ENCODE results near the gene LRRC34.
A peak's percentile ranks its signal among the peaks of the same experiment; 100 is the strongest.

Gene LRRC34

DNA sequence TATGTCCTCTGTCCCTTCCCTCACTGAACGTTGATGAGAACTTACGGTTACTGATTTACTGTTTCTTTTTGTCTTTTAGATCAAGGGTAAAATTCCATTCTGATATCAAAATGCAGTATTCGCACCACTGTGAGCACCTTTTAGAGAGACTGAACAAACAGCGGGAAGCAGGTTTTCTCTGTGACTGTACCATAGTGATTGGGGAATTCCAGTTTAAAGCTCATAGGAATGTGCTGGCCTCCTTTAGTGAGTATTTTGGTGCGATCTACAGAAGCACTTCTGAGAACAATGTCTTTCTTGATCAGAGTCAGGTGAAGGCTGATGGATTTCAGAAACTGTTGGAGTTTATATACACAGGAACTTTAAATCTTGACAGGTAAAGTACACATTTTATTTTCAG lies 38.5 kb downstream of the LRRC34 start:
- peak overlapping the region; percentile 59 for H3K4me3 ChIP-seq (replicated peaks; ENCODE audit: insufficient read depth, low read length)
- H3K27ac ChIP-seq (replicated peaks): no peak overlapping the region
- DNase-seq (ENCODE audit: low read depth in 1 of 2, low spot score in 1 of 2): no peak
- no peaks in the 10 kb centered on the region for H3K27me3 ChIP-seq (ENCODE audit: insufficient read depth, poor library complexity, severe bottlenecking)
- TF ChIP-seq, protein P1, sequence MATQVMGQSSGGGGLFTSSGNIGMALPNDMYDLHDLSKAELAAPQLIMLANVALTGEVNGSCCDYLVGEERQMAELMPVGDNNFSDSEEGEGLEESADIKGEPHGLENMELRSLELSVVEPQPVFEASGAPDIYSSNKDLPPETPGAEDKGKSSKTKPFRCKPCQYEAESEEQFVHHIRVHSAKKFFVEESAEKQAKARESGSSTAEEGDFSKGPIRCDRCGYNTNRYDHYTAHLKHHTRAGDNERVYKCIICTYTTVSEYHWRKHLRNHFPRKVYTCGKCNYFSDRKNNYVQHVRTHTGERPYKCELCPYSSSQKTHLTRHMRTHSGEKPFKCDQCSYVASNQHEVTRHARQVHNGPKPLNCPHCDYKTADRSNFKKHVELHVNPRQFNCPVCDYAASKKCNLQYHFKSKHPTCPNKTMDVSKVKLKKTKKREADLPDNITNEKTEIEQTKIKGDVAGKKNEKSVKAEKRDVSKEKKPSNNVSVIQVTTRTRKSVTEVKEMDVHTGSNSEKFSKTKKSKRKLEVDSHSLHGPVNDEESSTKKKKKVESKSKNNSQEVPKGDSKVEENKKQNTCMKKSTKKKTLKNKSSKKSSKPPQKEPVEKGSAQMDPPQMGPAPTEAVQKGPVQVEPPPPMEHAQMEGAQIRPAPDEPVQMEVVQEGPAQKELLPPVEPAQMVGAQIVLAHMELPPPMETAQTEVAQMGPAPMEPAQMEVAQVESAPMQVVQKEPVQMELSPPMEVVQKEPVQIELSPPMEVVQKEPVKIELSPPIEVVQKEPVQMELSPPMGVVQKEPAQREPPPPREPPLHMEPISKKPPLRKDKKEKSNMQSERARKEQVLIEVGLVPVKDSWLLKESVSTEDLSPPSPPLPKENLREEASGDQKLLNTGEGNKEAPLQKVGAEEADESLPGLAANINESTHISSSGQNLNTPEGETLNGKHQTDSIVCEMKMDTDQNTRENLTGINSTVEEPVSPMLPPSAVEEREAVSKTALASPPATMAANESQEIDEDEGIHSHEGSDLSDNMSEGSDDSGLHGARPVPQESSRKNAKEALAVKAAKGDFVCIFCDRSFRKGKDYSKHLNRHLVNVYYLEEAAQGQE (IDR thresholded peaks at IDR 0.05; ENCODE audit: insufficient replicate concordance, low read depth): no peak
- TF ChIP-seq POLR2AphosphoS5 (IDR thresholded peaks at IDR 0.05; ENCODE audit: low read depth) (no peak), SPI1 (IDR thresholded peaks at IDR 0.05; ENCODE audit: borderline replicate concordance, low read depth) (no peak)
- TF ChIP-seq, protein P2, sequence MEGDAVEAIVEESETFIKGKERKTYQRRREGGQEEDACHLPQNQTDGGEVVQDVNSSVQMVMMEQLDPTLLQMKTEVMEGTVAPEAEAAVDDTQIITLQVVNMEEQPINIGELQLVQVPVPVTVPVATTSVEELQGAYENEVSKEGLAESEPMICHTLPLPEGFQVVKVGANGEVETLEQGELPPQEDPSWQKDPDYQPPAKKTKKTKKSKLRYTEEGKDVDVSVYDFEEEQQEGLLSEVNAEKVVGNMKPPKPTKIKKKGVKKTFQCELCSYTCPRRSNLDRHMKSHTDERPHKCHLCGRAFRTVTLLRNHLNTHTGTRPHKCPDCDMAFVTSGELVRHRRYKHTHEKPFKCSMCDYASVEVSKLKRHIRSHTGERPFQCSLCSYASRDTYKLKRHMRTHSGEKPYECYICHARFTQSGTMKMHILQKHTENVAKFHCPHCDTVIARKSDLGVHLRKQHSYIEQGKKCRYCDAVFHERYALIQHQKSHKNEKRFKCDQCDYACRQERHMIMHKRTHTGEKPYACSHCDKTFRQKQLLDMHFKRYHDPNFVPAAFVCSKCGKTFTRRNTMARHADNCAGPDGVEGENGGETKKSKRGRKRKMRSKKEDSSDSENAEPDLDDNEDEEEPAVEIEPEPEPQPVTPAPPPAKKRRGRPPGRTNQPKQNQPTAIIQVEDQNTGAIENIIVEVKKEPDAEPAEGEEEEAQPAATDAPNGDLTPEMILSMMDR (IDR thresholded peaks at IDR 0.05; ENCODE audit: insufficient read depth, low read length): no peak

DNA sequence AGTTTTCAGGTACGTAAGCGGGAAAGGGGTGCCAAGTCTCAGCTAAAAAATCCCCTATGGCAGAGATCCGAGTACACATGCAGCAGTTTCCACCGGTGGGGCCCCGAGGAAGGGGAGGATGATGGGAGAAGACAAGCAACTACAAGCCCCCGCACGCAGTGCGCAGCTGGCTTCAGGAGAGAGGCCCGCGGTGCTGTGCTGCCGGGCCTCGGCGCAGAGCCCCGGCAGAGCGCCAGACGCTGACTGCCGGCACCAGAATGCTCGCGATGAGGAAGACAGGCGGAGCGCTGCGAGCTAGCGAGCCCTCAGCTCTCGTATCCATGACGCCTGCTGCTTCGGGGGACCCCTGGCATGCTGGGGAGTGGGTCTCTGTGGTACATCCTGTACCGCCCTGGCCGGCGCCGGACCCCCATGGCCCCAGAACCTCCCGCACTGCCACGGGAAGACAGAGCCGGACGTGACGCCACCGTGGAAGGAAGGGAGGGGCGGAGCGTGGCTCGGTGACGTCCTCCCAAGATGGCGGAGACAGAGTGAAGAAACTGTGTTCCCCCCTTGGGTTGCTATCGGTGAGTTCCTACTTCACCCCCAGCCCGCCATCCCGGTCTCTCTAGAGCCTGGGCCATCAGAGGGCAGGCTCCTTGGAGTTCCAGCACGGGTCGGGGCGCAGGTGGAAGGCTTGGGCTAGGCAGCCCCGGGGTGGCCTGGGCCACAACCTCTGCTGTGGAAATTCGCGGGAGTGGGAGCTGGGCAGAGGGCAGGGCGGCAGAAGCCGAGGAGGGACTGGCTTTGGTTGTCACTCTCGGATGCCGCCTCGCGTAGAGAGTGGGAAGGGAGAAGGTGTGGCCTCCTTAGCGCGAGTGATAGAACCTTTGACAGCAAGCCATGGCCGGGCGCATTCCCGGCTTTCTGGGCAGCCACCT lies 39.5 kb downstream of the LRRC34 start, which contains the start of gene MYNN:
Gene MYNN, plus strand, starts transcription at position 500 of the 920 bp plus-strand sequence. CDS start 900 bp downstream, outside the sequence.
- peak within 1 kb of the TSS; percentile 59 for H3K4me3 ChIP-seq (replicated peaks; ENCODE audit: insufficient read depth, low read length)
- no peaks in the 10 kb centered on the region for H3K27me3 ChIP-seq (ENCODE audit: insufficient read depth, poor library complexity, severe bottlenecking)
- DNase-seq (ENCODE audit: low read depth in 1 of 2, low spot score in 1 of 2): peak; percentile 69 to 93
- peak within 1 kb of the TSS; percentile 91 for H3K27ac ChIP-seq (replicated peaks)
- TF ChIP-seq SPI1 (IDR thresholded peaks at IDR 0.05; ENCODE audit: borderline replicate concordance, low read depth): peak; percentile 58; the same call in 1 of the 2 replicates
- TF ChIP-seq, protein P2 (IDR thresholded peaks at IDR 0.05; ENCODE audit: insufficient read depth, low read length): no peak
- TF ChIP-seq GABPA (IDR thresholded peaks at IDR 0.05; ENCODE audit: low read depth): peak; percentile 68
- TF ChIP-seq, protein P1 (IDR thresholded peaks at IDR 0.05; ENCODE audit: insufficient replicate concordance, low read depth): peak; percentile 36
- peak; percentile 95 for TF ChIP-seq POLR2AphosphoS5 (IDR thresholded peaks at IDR 0.05; ENCODE audit: low read depth)

DNA sequence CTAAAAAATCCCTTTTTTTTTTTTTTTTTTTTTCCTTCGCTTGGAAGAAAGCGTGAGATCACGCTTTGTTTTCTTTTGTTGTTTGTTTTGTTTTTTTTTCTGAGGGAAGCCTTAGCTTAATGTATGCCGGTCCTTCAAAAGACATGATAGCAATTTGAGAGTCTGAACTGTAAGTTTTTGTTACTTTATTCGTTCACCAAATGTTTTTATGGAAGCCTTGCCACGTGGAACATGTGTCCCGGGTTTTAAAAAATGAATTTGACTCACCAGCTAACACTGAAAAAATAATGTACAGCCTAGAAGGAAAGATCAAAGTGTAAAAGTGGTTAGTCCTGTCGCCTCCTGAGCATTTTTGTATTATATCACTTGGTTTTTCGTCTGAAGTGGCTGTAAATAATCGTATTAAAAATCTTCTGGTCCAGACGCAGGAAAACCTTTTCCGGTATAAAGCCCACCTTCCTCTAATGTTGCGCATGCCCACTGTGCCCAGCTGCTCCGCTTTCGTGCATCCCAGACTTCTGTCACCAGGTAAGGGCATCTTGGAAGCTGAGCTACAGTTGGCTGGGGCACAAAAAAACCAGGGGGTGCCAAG lies 40.3 kb downstream of the LRRC34 start:
- peak; percentile 47 to 71 for DNase-seq (ENCODE audit: low read depth in 1 of 2, low spot score in 1 of 2)
- H3K27me3 ChIP-seq (ENCODE audit: insufficient read depth, poor library complexity, severe bottlenecking): no peaks in the 10 kb centered on the region
- TF ChIP-seq POLR2AphosphoS5 (IDR thresholded peaks at IDR 0.05; ENCODE audit: low read depth) (no peak), SPI1 (IDR thresholded peaks at IDR 0.05; ENCODE audit: borderline replicate concordance, low read depth) (no peak), GABPA (IDR thresholded peaks at IDR 0.05; ENCODE audit: low read depth) (no peak)
- TF ChIP-seq, protein P1 (IDR thresholded peaks at IDR 0.05; ENCODE audit: insufficient replicate concordance, low read depth): no peak
- TF ChIP-seq, protein P2 (IDR thresholded peaks at IDR 0.05; ENCODE audit: insufficient read depth, low read length): no peak
- peak overlapping the region; percentile 59 for H3K4me3 ChIP-seq (replicated peaks; ENCODE audit: insufficient read depth, low read length)
- peak overlapping the region; percentile 91 for H3K27ac ChIP-seq (replicated peaks)
